PFSK-1 (cell line): Measurements from ENCODE around the gene SMOC2.

Experiments used
- FOXP2 ChIP-seq: optimal IDR thresholded peaks from 2 replicates; pipeline ENCODE3; 2011; ENCODE audit warnings: borderline replicate concordance, control low read depth, inconsistent platforms; ENCODE audit not compliant: insufficient read depth; ENCODE audit errors: extremely low read length, extremely low read depth
- POLR2AphosphoS5 ChIP-seq: IDR thresholded peaks from 2 replicates; pipeline ENCODE4 v1.6.1; 2012; ENCODE audit warnings: low read depth, mild to moderate bottlenecking, control low read depth, low read length, moderate library complexity
- REST ChIP-seq, 2 experiments: IDR thresholded peaks; 2 replicates each; pipeline versions ENCODE4 v1.6.1 to v1.8.0; 2011 to 2012; ENCODE audit warnings: low read depth in 2 of 2, low read length in 2 of 2, control low read depth in 1 of 2, inconsistent platforms in 1 of 2, mild to moderate bottlenecking in 1 of 2, moderate library complexity in 1 of 2; ENCODE audit not compliant: insufficient read depth in 1 of 2
- SIN3A ChIP-seq: IDR thresholded peaks from 2 replicates; pipeline ENCODE4 v1.6.1; 2012; ENCODE audit warnings: mild to moderate bottlenecking, low read length, moderate library complexity, borderline replicate concordance; ENCODE audit not compliant: insufficient read depth
- TAF1 ChIP-seq: IDR thresholded peaks from 2 replicates; pipeline ENCODE4 v1.6.1; 2012; ENCODE audit warnings: low read length, control low read depth, borderline replicate concordance; ENCODE audit not compliant: insufficient read depth

The SMOC2 gene

GRCh38 chr6:168602576-168602975 is 161.6 kb downstream of the SMOC2 start:
- TF ChIP-seq SIN3A (no peak), FOXP2 (no peak), REST (IDR thresholded peaks at IDR 0.05; ENCODE audit: insufficient read depth in 1 of 2, low read depth in 2 of 2, low read length in 2 of 2) (no peak), POLR2AphosphoS5 (no peak), TAF1 (no peak)

GRCh38 chr6:168603234-168603633 is 162.2 kb downstream of the SMOC2 start:
- TF ChIP-seq FOXP2 (no peak), POLR2AphosphoS5 (no peak), TAF1 (no peak), SIN3A (no peak), REST (IDR thresholded peaks at IDR 0.05; ENCODE audit: insufficient read depth in 1 of 2, low read depth in 2 of 2, low read length in 2 of 2) (no peak)

- TF ChIP-seq REST (IDR thresholded peaks at IDR 0.05; ENCODE audit: insufficient read depth in 1 of 2, low read depth in 2 of 2, low read length in 2 of 2) (no peak), POLR2AphosphoS5 (no peak), FOXP2 (no peak), SIN3A (no peak), TAF1 (no peak)
Observed at GRCh38 chr6:168605964-168606363, 165.0 kb downstream of the SMOC2 start.

- TF ChIP-seq FOXP2 (no peak), SIN3A (no peak), TAF1 (no peak), POLR2AphosphoS5 (no peak)
Observed at GRCh38 chr6:168606722-168607121, 165.7 kb downstream of the SMOC2 start.

GRCh38 chr6:168607272-168608112 is 166.5 kb downstream of the SMOC2 start:
- TF ChIP-seq FOXP2 (no peak), REST (IDR thresholded peaks at IDR 0.05; ENCODE audit: insufficient read depth in 1 of 2, low read depth in 2 of 2, low read length in 2 of 2) (no peak), POLR2AphosphoS5 (no peak), SIN3A (no peak), TAF1 (no peak)

- no peak for TF ChIP-seq SIN3A
- no peak for TF ChIP-seq REST (IDR thresholded peaks at IDR 0.05; ENCODE audit: insufficient read depth in 1 of 2, low read depth in 2 of 2, low read length in 2 of 2)
- TF ChIP-seq POLR2AphosphoS5: no peak
- no peak for TF ChIP-seq FOXP2
- no peak for TF ChIP-seq TAF1
Observed at GRCh38 chr6:168608113-168608400, 167.1 kb downstream of the SMOC2 start.
